GM12878 (cell line): ENCODE results near the gene DYNC1I1. TPM values are rescaled to one million over a fixed set of nuclear protein-coding genes. Genes with fewer than 3 reads are reported as not detected.

ENCODE experiments used
- ATAC-seq: fragments of 200-7000 bp; cut with Tn5 transposase; 3 replicates; pipeline ENCODE4 v1.9.1; 2020; ENCODE audit warnings: mild to moderate bottlenecking, moderate library complexity
- BruUV-seq: library from RNA; stranded (reverse); fragments of 400-500 nt; replicated peaks from 2 replicates; lab custom pipeline; 2021; lab: Mats Ljungman, UMichigan
- CTCF ChIA-PET: fragments of 300-600 bp; sonication (Branson Sonifier 250); formaldehyde crosslinking; extraction: SDS; loops from one replicate; lab custom pipeline; 2021; ENCODE audit warnings: inconsistent platforms; lab: Yijun Ruan, JAX
- POLR2A ChIA-PET: fragments of 350-600 bp; formaldehyde crosslinking; extraction: SDS; loops from one replicate; lab custom pipeline; 2021; ENCODE audit warnings: inconsistent platforms; lab: Charles Lee
- RAD21 ChIA-PET: fragments of 300-600 bp; sonication (Branson Sonifier 250); formaldehyde crosslinking; loops from one replicate; lab custom pipeline; 2023; ENCODE audit warnings: antibody characterized with exemption; ENCODE audit not compliant: unreplicated experiment; lab: Charles Lee
- SMC1A ChIA-PET: fragments of 300-600 bp; sonication (Branson Sonifier 250); formaldehyde crosslinking; loops from one replicate; lab custom pipeline; 2023; ENCODE audit not compliant: unreplicated experiment, uncharacterized antibody; lab: Charles Lee
- DNase-seq: peaks from one replicate; pipeline ENCODE4 v3.0.0-alpha.2; 2011; ENCODE audit warnings: low read depth, low spot score
- FAIRE-seq: peaks from 3 replicates; lab custom pipeline; 2011; peaks lifted over from hg19 to GRCh38; lab: Jason Lieb, UNC
- H2AFZ ChIP-seq: 2 replicates; pipeline ENCODE4 v1.6.0; 2011; ENCODE audit warnings: low read depth, low read length, control low read depth; ENCODE audit not compliant: control insufficient read depth
- H3K27ac ChIP-seq: 2 replicates; pipeline ENCODE4 v1.5.1; 2011; ENCODE audit warnings: control low read depth; ENCODE audit not compliant: control insufficient read depth, insufficient read depth
- H3K27me3 ChIP-seq, 2 experiments: replicated peaks in 1 of 2; 2 replicates each; pipeline versions ENCODE4 v1.6.0 to v1.6.1; 2011; ENCODE audit warnings: low read length in 1 of 2; ENCODE audit not compliant: control insufficient read depth in 2 of 2, insufficient read depth in 2 of 2
- H3K36me3 ChIP-seq, 2 experiments: 2 replicates each; pipeline ENCODE4 v1.5.1; 2011; ENCODE audit warnings: low read length in 1 of 2; ENCODE audit not compliant: control insufficient read depth in 2 of 2, insufficient read depth in 2 of 2
- H3K4me1 ChIP-seq: 2 replicates; pipeline ENCODE4 v1.6.1; 2011; ENCODE audit warnings: mild to moderate bottlenecking, low read length, moderate library complexity, mixed read lengths; ENCODE audit not compliant: control insufficient read depth, insufficient read depth
- H3K4me2 ChIP-seq: 2 replicates; pipeline ENCODE4 v1.6.0; 2011; ENCODE audit warnings: control low read depth; ENCODE audit not compliant: control insufficient read depth, insufficient read depth
- H3K4me3 ChIP-seq: fragments of 200-600 bp; sonication (generic); 2 replicates; pipeline ENCODE4 v1.5.1; 2016
- H3K79me2 ChIP-seq: 2 replicates; pipeline ENCODE4 v1.6.0; 2011; ENCODE audit warnings: low read length; ENCODE audit not compliant: control insufficient read depth, insufficient read depth
- H3K9ac ChIP-seq: 2 replicates; pipeline ENCODE4 v1.8.0; 2011; ENCODE audit warnings: low read length, control low read depth, mixed read lengths; ENCODE audit not compliant: control insufficient read depth, insufficient read depth
- H3K9me3 ChIP-seq: replicated peaks from 3 replicates; pipeline ENCODE4 v1.5.1; 2011; ENCODE audit warnings: mild to moderate bottlenecking, low read length; ENCODE audit not compliant: control insufficient read depth, insufficient read depth
- H4K20me1 ChIP-seq: 2 replicates; pipeline ENCODE4 v1.6.0; 2011; ENCODE audit not compliant: control insufficient read depth, insufficient read depth
- ATF2 ChIP-seq: IDR thresholded peaks from 2 replicates; pipeline ENCODE4 v1.6.1; 2012; ENCODE audit warnings: low read length, inconsistent platforms
- CEBPB ChIP-seq, 2 experiments: fragments of 150-350 bp in 1 of 2; IDR thresholded peaks; 2 replicates each; pipeline ENCODE4 v1.6.1; 2012 to 2014; ENCODE audit warnings: low read depth in 2 of 2, low read length in 2 of 2, borderline replicate concordance in 1 of 2, inconsistent platforms in 1 of 2
- CHD1 ChIP-seq: IDR thresholded peaks from 2 replicates; pipeline ENCODE4 v1.6.1; 2012; ENCODE audit warnings: low read depth, low read length, improper control_type of control experiment
- CHD4 ChIP-seq: fragments of 200-600 bp; sonication (generic); IDR thresholded peaks from 2 replicates; pipeline ENCODE4 v1.6.1; 2016; ENCODE audit warnings: mild to moderate bottlenecking
- DPF2 ChIP-seq: fragments of 450-650 bp; IDR thresholded peaks from 2 replicates; pipeline ENCODE4 v1.6.1; 2017; ENCODE audit warnings: mild to moderate bottlenecking
- ELK1 ChIP-seq: IDR thresholded peaks from 2 replicates; pipeline ENCODE4 v1.6.1; 2012; ENCODE audit warnings: low read depth, low read length, improper control_type of control experiment
- EP300 ChIP-seq, 2 experiments: fragments of 150-350 bp in 1 of 2; IDR thresholded peaks; 2 replicates each; pipeline ENCODE4 v1.6.1; 2011 to 2012; ENCODE audit warnings: low read depth in 2 of 2, low read length in 2 of 2, borderline replicate concordance in 1 of 2, improper control_type of control experiment in 1 of 2, inconsistent platforms in 1 of 2; ENCODE audit not compliant: control insufficient read depth in 1 of 2
- JUNB ChIP-seq: IDR thresholded peaks from 2 replicates; pipeline ENCODE4 v1.6.1; 2016; ENCODE audit warnings: antibody characterized with exemption, mild to moderate bottlenecking
- MYB ChIP-seq: fragments of 150-350 bp; IDR thresholded peaks from 2 replicates; pipeline ENCODE4 v1.6.1; 2014; ENCODE audit warnings: mild to moderate bottlenecking, low read depth, low read length, borderline replicate concordance
- POLR2AphosphoS5 ChIP-seq: IDR thresholded peaks from 2 replicates; pipeline ENCODE4 v1.6.1; 2011; ENCODE audit warnings: mild to moderate bottlenecking, low read length, inconsistent platforms
- RAD21 ChIP-seq: IDR thresholded peaks from 2 replicates; pipeline ENCODE4 v1.6.1; 2011; ENCODE audit warnings: mild to moderate bottlenecking, low read depth, low read length, moderate library complexity; ENCODE audit not compliant: insufficient read depth
- RCOR1 ChIP-seq: conservative IDR thresholded peaks from 2 replicates; pipeline ENCODE4 v1.6.1; 2012; ENCODE audit warnings: low read depth, low read length, improper control_type of control experiment
- SIN3A ChIP-seq: IDR thresholded peaks from 2 replicates; pipeline ENCODE4 v1.6.1; 2012; ENCODE audit warnings: low read depth, low read length, improper control_type of control experiment
- SPI1 ChIP-seq: IDR thresholded peaks from 2 replicates; pipeline ENCODE4 v1.6.1; 2011; ENCODE audit warnings: low read depth, mild to moderate bottlenecking, low read length, moderate library complexity, borderline replicate concordance; ENCODE audit not compliant: insufficient read depth
- SREBF1 ChIP-seq: IDR thresholded peaks from 2 replicates; pipeline ENCODE4 v1.6.1; 2012; ENCODE audit warnings: mild to moderate bottlenecking, low read length
- SUZ12 ChIP-seq: fragments of 200-600 bp; sonication (generic); IDR thresholded peaks from one replicate; pipeline ENCODE4 v1.6.1; 2018; ENCODE audit warnings: antibody characterized with exemption, mild to moderate bottlenecking; ENCODE audit not compliant: unreplicated experiment
- ZNF24 ChIP-seq: fragments of 450-650 bp; IDR thresholded peaks from 2 replicates; pipeline ENCODE4 v1.6.1; 2017; ENCODE audit warnings: antibody characterized with exemption, mild to moderate bottlenecking
- WGBS: methylation state at CpG from one replicate; pipeline ENCODE4 v1.1.6; 2016; ENCODE audit warnings: low lambda C conversion rate; ENCODE audit not compliant: insufficient replicate concordance, insufficient coverage; ENCODE audit errors: missing lambda C conversion rate; 5-methylcytosine and 5-hydroxymethylcytosine counted together
- in situ Hi-C: fragments of 300-500 bp; cut with MboI; formaldehyde crosslinking; loops from 9 replicates; pipeline ENCODE4 v1.14.3; 2018; ENCODE audit warnings: mixed read lengths
- intact Hi-C: fragments of 100-400 bp; cut with micrococcal nuclease; formaldehyde crosslinking; loops from one replicate; pipeline ENCODE4 v1.14.2; 2022; ENCODE audit not compliant: unreplicated experiment
- polyA plus RNA-seq, 11 experiments: library from polyadenylated mRNA; depleted of rRNA in 4 of 11; unstranded in 6 of 11; stranded (reverse) in 5 of 11; fragments of >200 nt; fragmentation: Nextera tagmentation in 4 of 11; fragmentation: Illumina TruSeq in 1 of 11; extraction: Ambion mirVana in 4 of 11; extraction: Trizol in 1 of 11; gene quantifications; 1 replicate in 1 of 11; 2 replicates in 10 of 11; pipeline versions ENCODE4 v1.2.1 to v1.2.3, GENCODE V29; 2011 to 2016; ENCODE audit warnings: inconsistent platforms in 2 of 11, missing spikeins in 2 of 11, low read depth in 1 of 11
- total RNA-seq, 4 experiments: library from RNA; depleted of rRNA in 3 of 4; stranded (reverse); fragments of >200 nt in 3 of 4; fragmentation: Illumina TruSeq in 1 of 4; extraction: Trizol in 1 of 4; gene quantifications; 2 replicates each; pipeline versions ENCODE4 v1.2.1 to v1.2.3, GENCODE V29; 2013 to 2021
- TF ChIP-seq, protein P1 (sequence below): fragments of 450-650 bp; IDR thresholded peaks from 2 replicates; pipeline ENCODE4 v1.6.1; 2017; ENCODE audit warnings: low read depth, mild to moderate bottlenecking, moderate library complexity

DYNC1I1 gene
- total and polyA plus RNA-seq, 10 of the 15 experiments (the other 5 are each of a cell fraction or from before 2014, with no cell fraction given) = 0.05 to 0.91 (median 0.14) TPM; not detected in 3

DNA sequence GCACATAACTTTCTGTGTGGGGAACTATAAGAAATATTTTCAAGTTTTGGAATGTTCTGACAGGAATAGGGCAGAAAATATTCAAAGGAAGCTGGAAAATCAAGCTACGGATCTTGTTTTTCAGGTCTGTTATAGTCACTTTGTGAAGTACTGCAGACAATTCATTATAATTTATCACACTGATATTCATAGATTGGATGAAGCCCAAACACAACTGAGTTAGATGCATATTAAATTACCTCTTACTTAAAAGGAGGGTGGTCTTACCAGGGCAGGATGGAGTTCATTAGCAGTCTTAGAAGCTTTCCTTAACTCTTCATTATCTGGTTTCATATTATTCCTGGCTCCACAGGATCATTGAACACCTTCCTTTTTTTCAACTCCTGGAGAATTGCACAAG is 242.3 kb downstream of the DYNC1I1 start (continued):
- TF ChIP-seq SREBF1 = no peak

DNA sequence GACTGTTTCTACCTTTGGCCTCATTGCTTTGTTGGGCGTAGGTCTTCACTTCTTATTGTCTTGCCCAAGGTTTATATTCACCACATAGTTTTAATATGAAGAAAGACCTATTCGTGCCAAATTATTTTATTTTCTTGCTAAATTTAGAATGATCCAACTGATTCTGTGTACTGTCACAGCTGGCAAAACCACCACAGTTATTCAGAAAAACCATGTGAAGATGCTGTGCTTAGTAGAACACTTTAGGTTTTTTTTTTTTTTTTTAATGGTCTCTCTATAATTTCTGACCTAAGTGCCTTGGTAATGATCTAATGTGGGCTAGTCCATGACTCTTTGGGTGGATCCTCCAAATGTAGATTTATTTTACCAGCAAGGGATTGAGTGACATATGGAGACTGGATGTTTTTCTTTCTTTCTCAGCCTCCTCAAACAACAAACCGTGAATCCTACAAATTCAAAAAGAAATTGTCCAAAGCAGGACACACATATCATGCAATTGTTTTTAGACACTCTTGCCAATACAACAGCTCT is 243.8 kb downstream of the DYNC1I1 start:
- FAIRE-seq (no peak), DNase-seq (no peak), ATAC-seq (no peak)
- BruUV-seq = no TSS peak
- Histone ChIP-seq H3K4me3 (no peak overlapping the region), H3K4me1 (no peaks in the 10 kb centered on the region), H3K9me3 (no peaks in the 10 kb centered on the region), H3K36me3 (no peaks in the 10 kb centered on the region), H3K79me2 (no peaks in the 10 kb centered on the region), H2AFZ (no peak overlapping the region), H3K27ac (no peak overlapping the region), H4K20me1 (no peaks in the 10 kb centered on the region), H3K9ac (no peak overlapping the region), H3K4me2 (no peak overlapping the region), H3K27me3 (peaks cover 0 to 2% of the 10 kb centered on the region in 2 experiments; a peak in 3 of 4 replicates)
- ChIA-PET CTCF (interaction anchor here (0.9 kb wide), 1 partner anchor 99 kb away, joined by 3 read pairs; no protein-coding TSS in a partner anchor), RAD21 (no interaction called here), SMC1A (no interaction called here), POLR2A (no interaction called here)
- TF ChIP-seq JUNB (no peak), SUZ12 (no peak), POLR2AphosphoS5 (no peak), CHD4 (no peak), RAD21 (no peak), DPF2 (no peak), MYB (no peak), ATF2 (no peak), EP300 (IDR thresholded peaks at IDR 0.05; ENCODE audit: borderline replicate concordance in 1 of 2, control insufficient read depth in 1 of 2, low read depth in 2 of 2, low read length in 2 of 2) (no peak), CHD1 (no peak), ELK1 (no peak), RCOR1 (no peak), CEBPB (IDR thresholded peaks at IDR 0.05; ENCODE audit: borderline replicate concordance in 1 of 2, low read depth in 2 of 2, low read length in 2 of 2) (no peak), ZNF24 (no peak), SPI1 (no peak), SIN3A (no peak)
- TF ChIP-seq, protein P1, sequence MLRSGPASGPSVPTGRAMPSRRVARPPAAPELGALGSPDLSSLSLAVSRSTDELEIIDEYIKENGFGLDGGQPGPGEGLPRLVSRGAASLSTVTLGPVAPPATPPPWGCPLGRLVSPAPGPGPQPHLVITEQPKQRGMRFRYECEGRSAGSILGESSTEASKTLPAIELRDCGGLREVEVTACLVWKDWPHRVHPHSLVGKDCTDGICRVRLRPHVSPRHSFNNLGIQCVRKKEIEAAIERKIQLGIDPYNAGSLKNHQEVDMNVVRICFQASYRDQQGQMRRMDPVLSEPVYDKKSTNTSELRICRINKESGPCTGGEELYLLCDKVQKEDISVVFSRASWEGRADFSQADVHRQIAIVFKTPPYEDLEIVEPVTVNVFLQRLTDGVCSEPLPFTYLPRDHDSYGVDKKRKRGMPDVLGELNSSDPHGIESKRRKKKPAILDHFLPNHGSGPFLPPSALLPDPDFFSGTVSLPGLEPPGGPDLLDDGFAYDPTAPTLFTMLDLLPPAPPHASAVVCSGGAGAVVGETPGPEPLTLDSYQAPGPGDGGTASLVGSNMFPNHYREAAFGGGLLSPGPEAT = no peak
- in situ Hi-C loops (no loop called here), intact Hi-C loops (no loop called here)
- 0% methylated on average over 3 of the region's 3 CpGs for WGBS
